Smooth muscle cell (in vitro differentiated cells): ENCODE results near the gene CBFA2T3. TPM values are rescaled to one million over a fixed set of nuclear protein-coding genes. Genes with fewer than 3 reads are reported as not detected.

Source experiments
- DNase-seq: peaks from one replicate; lab custom pipeline; 2025; ENCODE audit not compliant: unreplicated experiment; lab: John Stamatoyannopoulos, UW
- H2AFZ ChIP-seq: fragments of 200-600 bp; sonication (generic); 2 replicates; pipeline ENCODE4 v1.6.0; 2016; ENCODE audit warnings: antibody characterized with exemption, low read depth, mild to moderate bottlenecking
- H3F3A ChIP-seq: fragments of 200-600 bp; sonication (generic); 2 replicates; pipeline ENCODE4 v1.6.0; 2017; ENCODE audit warnings: antibody characterized with exemption, low read depth
- H3K27ac ChIP-seq: fragments of 200-600 bp; sonication (generic); 2 replicates; pipeline ENCODE4 v1.5.1; 2016; ENCODE audit warnings: low read depth, mild to moderate bottlenecking
- H3K27me3 ChIP-seq: fragments of 200-600 bp; sonication (generic); 2 replicates; pipeline ENCODE4 v1.6.1; 2016; ENCODE audit warnings: low read depth, mild to moderate bottlenecking
- H3K36me3 ChIP-seq: fragments of 200-600 bp; sonication (generic); 2 replicates; pipeline ENCODE4 v1.5.1; 2016; ENCODE audit warnings: low read depth
- H3K4me1 ChIP-seq: fragments of 200-600 bp; sonication (generic); 2 replicates; pipeline ENCODE4 v1.5.1; 2016; ENCODE audit warnings: low read depth
- H3K4me2 ChIP-seq: fragments of 200-600 bp; sonication (generic); 2 replicates; pipeline ENCODE4 v1.6.0; 2016; ENCODE audit warnings: mild to moderate bottlenecking
- H3K4me3 ChIP-seq: fragments of 200-600 bp; sonication (generic); 2 replicates; pipeline ENCODE4 v1.5.1; 2016; ENCODE audit warnings: mild to moderate bottlenecking
- H3K79me2 ChIP-seq: fragments of 200-600 bp; sonication (generic); 2 replicates; pipeline ENCODE4 v1.6.0; 2016; ENCODE audit warnings: low read depth, mild to moderate bottlenecking
- H3K9ac ChIP-seq: fragments of 200-600 bp; sonication (generic); 2 replicates; pipeline ENCODE4 v1.6.0; 2016; ENCODE audit warnings: low read depth
- H3K9me3 ChIP-seq: fragments of 200-600 bp; sonication (generic); replicated peaks from 2 replicates; pipeline ENCODE4 v1.5.1; 2016; ENCODE audit warnings: low read depth
- H4K20me1 ChIP-seq: fragments of 200-600 bp; sonication (generic); 2 replicates; pipeline ENCODE4 v1.6.0; 2016; ENCODE audit warnings: low read depth
- WGBS: methylation state at CpG from one replicate; pipeline ENCODE4 v1.1.7; 2016; ENCODE audit warnings: low lambda C conversion rate; 5-methylcytosine and 5-hydroxymethylcytosine counted together
- polyA plus RNA-seq: library from polyadenylated mRNA; unstranded; fragments of >200 nt; fragmentation: Nextera tagmentation; extraction: Ambion mirVana; gene quantifications from 2 replicates; pipeline ENCODE4 v1.2.1, GENCODE V29; 2016
- total RNA-seq: library from RNA; depleted of rRNA; stranded (reverse); fragments of >200 nt; gene quantifications from 2 replicates; pipeline ENCODE4 v1.2.3, GENCODE V29; 2014
- TF ChIP-seq, protein P1 (sequence below): fragments of 200-600 bp; sonication (generic); IDR thresholded peaks from 2 replicates; pipeline ENCODE4 v1.5.1; 2017; ENCODE audit warnings: borderline replicate concordance, mild to moderate bottlenecking, antibody characterized with exemption; ENCODE audit not compliant: insufficient read depth, poor library complexity, severe bottlenecking

The CBFA2T3 gene
- total and polyA plus RNA-seq, 2 experiments from 2014 or later: 0.25 TPM; not detected in 1

DNA sequence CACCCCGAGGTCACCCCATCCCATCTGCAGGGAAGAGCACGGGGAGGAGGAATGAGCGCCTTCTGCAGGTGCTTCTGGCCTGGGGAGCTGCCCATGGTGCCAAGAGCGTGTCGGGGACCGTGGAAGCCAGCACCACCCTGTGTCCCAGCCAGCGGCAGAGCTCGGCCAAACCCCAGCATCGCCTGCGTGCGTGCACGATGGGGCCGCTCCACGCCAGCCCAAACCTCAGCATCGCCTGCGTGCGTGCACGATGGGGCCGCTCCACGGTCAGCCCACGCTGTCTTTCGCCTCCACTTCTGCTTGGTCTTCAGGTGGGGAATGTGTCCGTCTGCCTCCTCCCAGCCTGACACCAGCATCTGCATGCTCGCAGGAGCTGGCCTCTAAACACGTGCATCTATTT, 134.2 kb downstream of the CBFA2T3 start:
- Histone ChIP-seq H2AFZ (no peak overlapping the region), H4K20me1 (peaks cover 35% of the 10 kb centered on the region), H3K4me3 (no peak overlapping the region), H3K4me1 (no peaks in the 10 kb centered on the region), H3F3A (no peaks in the 10 kb centered on the region), H3K27me3 (no peaks in the 10 kb centered on the region), H3K9ac (no peak overlapping the region), H3K4me2 (no peak overlapping the region), H3K79me2 (no peaks in the 10 kb centered on the region), H3K9me3 (no peaks in the 10 kb centered on the region), H3K27ac (no peak overlapping the region), H3K36me3 (no peaks in the 10 kb centered on the region)
- 93% methylated on average over 25 of the region's 25 CpGs for WGBS
- TF ChIP-seq, protein P1, sequence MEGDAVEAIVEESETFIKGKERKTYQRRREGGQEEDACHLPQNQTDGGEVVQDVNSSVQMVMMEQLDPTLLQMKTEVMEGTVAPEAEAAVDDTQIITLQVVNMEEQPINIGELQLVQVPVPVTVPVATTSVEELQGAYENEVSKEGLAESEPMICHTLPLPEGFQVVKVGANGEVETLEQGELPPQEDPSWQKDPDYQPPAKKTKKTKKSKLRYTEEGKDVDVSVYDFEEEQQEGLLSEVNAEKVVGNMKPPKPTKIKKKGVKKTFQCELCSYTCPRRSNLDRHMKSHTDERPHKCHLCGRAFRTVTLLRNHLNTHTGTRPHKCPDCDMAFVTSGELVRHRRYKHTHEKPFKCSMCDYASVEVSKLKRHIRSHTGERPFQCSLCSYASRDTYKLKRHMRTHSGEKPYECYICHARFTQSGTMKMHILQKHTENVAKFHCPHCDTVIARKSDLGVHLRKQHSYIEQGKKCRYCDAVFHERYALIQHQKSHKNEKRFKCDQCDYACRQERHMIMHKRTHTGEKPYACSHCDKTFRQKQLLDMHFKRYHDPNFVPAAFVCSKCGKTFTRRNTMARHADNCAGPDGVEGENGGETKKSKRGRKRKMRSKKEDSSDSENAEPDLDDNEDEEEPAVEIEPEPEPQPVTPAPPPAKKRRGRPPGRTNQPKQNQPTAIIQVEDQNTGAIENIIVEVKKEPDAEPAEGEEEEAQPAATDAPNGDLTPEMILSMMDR: no peak
- DNase-seq: no peak

DNA sequence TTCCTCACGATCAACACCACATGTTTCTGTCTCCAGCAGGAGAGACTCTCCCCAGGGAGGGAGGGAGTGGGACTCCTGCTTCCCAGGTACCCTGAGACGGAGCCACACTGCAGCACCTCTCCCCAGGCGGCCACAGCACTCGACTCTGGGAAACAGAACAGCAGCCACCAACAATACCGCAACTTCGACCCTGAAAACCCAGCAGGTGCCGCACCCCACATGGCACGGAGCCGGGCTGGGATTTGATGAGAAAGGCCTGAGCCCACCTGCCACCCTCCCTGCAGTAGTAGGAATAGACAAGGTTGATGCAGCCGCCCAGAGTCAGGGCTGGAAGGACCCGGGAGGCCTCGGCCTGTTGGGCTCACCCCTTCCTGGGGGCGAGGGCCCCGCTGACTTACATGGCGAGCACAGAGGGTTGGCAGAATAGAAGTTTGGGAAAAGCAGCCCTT, 134.7 kb downstream of the CBFA2T3 start:
- DNase-seq: no peak
- Histone ChIP-seq H2AFZ (no peak overlapping the region), H3K27ac (no peak overlapping the region), H3K4me3 (no peak overlapping the region), H3K27me3 (no peaks in the 10 kb centered on the region), H3K4me2 (no peak overlapping the region), H3K79me2 (no peaks in the 10 kb centered on the region), H4K20me1 (peaks cover 32% of the 10 kb centered on the region), H3K9me3 (no peaks in the 10 kb centered on the region), H3F3A (no peaks in the 10 kb centered on the region), H3K9ac (no peak overlapping the region), H3K4me1 (no peaks in the 10 kb centered on the region), H3K36me3 (no peaks in the 10 kb centered on the region)
- TF ChIP-seq, protein P1: no peak
- WGBS: 97% methylated on average over 15 of the region's 15 CpGs

DNA sequence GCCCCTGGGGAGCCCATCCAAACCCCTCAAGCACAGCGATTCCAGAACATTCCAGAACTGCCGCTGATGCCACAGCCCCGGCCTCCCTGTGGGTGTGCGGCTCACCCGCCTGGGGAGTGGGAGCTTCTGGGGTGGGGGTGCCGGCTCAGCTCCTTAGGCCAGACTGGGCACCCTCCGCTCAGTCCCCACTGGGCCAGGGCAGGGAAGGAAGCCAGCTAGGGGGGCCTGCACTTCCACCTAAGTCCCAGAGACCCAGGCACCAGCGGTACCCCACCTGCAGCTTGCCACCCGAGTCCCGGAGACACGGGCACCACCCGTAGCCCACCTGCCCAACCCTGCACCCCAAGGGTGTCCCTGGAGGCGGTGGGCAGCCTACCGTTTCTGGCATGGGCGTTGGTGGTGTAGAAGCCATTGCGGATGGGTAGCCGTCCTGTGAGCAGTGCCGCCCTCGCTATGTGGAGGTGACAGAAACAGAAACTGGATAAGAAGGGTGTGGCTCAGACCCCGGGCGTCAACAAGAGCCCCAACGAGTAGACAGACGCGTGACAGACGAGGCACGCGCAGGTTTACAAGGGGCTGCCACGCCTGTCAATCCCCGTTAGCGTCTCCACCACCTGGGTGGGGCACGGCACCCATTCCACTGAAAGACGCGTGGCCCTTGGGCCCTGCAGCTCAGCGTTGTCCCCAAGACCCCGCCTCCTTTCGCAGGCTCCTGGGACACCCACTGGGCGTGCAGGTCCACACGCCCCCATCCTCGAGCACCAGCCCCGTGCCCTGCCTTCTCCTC, 135.3 kb downstream of the CBFA2T3 start:
- 95% methylated on average over 39 of the region's 40 CpGs for WGBS
- Histone ChIP-seq H3K36me3 (no peaks in the 10 kb centered on the region), H3K79me2 (no peaks in the 10 kb centered on the region), H3K9me3 (no peaks in the 10 kb centered on the region), H2AFZ (no peak overlapping the region), H3K9ac (no peak overlapping the region), H3K27me3 (no peaks in the 10 kb centered on the region), H3K27ac (no peak overlapping the region), H4K20me1 (peaks cover 26% of the 10 kb centered on the region), H3K4me3 (no peak overlapping the region), H3F3A (no peaks in the 10 kb centered on the region), H3K4me2 (no peak overlapping the region), H3K4me1 (no peaks in the 10 kb centered on the region)
- TF ChIP-seq, protein P1: no peak
- DNase-seq: no peak
